C4-2B (cell line): ENCODE data around the gene DVL2.

ENCODE experiments used
- H3K27ac ChIP-seq: fragments of 450-650 bp; 2 replicates; pipeline ENCODE4 v1.5.1; 2017
- CTCF ChIP-seq: fragments of 450-650 bp; conservative IDR thresholded peaks from 2 replicates; pipeline ENCODE4 v1.5.1; 2017; ENCODE audit warnings: mild to moderate bottlenecking
- ZFX ChIP-seq: fragments of 450-650 bp; IDR thresholded peaks from 2 replicates; pipeline ENCODE4 v1.6.1; 2017

The DVL2 gene

GRCh38 chr17:7177954-7178477 is 56.3 kb downstream of the DVL2 start:
- TF ChIP-seq ZFX (no peak), CTCF (no peak)
- H3K27ac ChIP-seq: no peak overlapping the region; the same call in 1 of the 2 replicates

- no peak overlapping the region; the same call in 1 of the 2 replicates for H3K27ac ChIP-seq
- TF ChIP-seq CTCF (peak; percentile 97), ZFX (no peak)
Observed at GRCh38 chr17:7177191-7177953, 56.9 kb downstream of the DVL2 start.

- H3K27ac ChIP-seq: no peak overlapping the region
- TF ChIP-seq CTCF (no peak), ZFX (no peak)
Observed at GRCh38 chr17:7176841-7177190, 57.5 kb downstream of the DVL2 start.

- no peak overlapping the region for H3K27ac ChIP-seq
- TF ChIP-seq CTCF (no peak), ZFX (no peak)
Observed at GRCh38 chr17:7176107-7176840, 58.0 kb downstream of the DVL2 start.
